Hippocampal formation (tissue), 2 donors: ENCODE data around the gene KRT15.

ENCODE experiments used
- DNase-seq, 2 donors: peaks; one replicate each; lab custom pipeline; 2025; lab: John Stamatoyannopoulos, UW

The KRT15 gene

GRCh38 chr17:41527063-41528023 is 8.7 kb upstream of the KRT15 start:
- DNase-seq: no peak

DNA sequence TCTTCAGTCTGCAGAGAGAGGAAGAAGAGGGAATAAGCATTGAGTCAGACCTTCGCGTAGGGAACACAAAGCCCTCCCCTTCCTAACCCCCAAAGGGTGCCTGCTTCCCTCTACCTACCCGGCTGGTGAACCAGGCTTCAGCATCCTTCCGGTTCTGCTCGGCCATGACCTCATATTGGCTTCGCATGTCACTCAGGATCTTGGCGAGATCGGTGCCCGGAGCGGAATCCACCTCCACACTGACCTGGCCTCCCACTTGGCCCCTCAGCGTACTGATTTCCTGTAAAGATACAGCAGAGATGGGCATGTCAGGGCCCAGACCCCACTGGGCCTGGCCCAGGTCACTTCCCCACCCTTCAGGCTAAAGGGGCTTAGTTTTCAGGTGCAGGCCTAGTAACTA is 5.6 kb upstream of the KRT15 start:
- no peak for DNase-seq

GRCh38 chr17:41523787-41524186 is 5.1 kb upstream of the KRT15 start:
- no peak for DNase-seq

GRCh38 chr17:41523225-41523593 is 4.5 kb upstream of the KRT15 start:
- DNase-seq: no peak

- no peak for DNase-seq
Observed at GRCh38 chr17:41522301-41523224, 3.9 kb upstream of the KRT15 start.

GRCh38 chr17:41521574-41522261 is 3.0 kb upstream of the KRT15 start:
- no peak for DNase-seq

- DNase-seq: no peak
Observed at GRCh38 chr17:41520821-41521521, 2.3 kb upstream of the KRT15 start.

DNA sequence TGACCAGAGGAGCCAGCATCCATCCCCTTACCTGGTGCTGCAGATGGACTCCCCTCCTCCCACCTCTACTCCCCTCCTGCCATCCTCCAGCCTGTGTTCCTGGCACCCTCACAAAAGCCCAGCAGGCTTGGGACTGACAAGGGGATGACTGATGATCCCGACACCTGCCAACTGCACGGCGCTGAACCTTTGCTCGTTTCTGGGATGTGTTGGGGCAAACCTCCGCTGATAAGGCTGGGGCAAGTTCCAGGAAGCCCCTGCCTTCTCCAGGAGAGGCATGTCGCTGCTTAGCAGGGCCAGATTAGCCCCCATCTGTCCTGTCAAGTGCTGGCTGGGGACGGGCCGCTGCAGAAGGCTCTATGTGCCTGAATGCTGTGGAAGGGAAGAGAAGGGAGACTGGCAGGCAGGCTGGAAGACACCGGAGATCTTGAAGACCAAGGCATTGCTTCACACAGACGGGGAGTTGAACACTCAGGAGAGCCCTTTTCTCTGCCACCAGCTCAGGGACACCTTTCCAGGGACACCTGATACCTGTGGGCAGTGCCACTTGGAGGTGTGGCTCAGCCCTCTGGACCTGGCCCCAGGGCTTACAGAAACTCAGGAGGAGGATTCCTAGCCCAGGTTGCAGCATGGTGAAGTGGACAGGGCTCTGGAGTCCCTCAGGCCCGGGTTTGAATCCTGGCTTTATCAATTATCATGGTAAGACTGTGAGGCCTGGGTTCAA is 973 bp upstream of the KRT15 start:
- DNase-seq: no peak

GRCh38 chr17:41518031-41518430 is 659 bp downstream of the KRT15 start:
- no peak for DNase-seq

- no peak for DNase-seq
Observed at GRCh38 chr17:41516830-41517283, 1.8 kb downstream of the KRT15 start.

DNA sequence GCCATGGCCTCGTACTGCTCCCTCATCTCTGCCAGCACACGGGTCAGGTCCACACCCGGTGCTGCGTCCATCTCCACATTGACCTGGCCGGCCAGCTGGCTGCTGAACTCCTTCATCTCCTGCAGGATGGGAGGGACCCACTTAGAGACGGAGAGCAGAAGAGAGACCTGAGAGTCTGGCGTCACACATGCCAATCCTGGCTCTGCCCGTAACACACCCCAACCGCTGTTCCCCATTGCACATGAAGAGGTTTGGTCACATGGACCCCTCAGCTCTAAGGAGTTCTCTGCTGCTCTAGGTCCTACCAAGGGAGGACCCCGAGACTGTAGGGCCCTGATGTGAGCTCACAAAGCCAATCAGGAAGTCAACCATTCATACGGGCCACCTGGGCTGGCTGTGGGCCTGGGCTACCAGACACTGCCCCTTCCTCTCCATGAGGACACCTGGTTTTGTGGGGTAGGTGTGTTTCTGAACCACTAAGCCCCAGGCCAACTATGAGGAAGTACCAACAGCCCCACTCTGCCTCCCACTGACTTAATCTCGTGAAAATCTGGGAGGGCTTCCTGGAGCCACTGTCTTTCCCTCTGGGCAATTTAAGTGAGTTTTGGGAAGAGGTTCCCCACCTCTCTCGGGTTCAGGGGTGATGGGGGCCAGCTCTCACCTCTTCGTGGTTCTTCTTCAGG is 2.4 kb downstream of the KRT15 start:
- DNase-seq: no peak

DNA sequence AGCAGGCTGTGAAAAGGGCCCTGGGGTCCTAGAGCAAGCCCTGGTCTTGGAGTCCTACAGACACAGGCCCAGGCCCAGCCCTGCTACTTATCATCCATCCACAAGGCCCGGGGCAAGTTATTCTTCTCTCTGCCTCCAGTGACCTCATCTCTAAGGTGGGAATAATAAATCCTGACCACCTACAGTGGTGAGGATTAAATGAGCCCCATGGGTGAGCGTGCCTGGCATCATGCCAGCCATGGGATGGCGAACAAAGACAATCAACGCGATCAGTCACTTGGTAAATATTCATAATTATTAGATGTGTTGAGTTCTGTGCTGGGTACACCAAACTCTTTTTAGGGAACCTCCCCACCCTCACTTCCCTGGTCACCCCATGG is 5.5 kb downstream of the KRT15 start:
- no peak for DNase-seq

GRCh38 chr17:41512546-41513167 is 6.0 kb downstream of the KRT15 start:
- no peak for DNase-seq

DNA sequence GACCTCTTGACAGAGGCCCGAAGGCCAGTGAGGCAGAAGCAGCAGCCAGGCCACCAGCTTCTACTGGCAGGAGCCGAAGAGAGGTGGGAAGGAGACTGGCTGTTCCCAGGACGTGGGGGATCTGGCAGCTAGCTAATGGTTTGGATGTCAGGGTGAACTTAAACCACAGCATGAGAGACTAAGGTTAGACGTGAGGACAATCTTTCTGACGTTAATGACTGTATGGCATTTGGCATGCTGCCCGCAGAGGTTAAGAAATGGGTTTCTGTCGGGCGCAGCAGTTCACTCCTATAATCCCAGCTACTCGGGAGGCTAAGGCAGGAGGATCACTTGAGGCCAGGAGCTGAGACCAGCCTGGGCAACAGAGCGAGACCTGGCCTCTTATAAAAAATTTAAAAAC is 7.0 kb downstream of the KRT15 start:
- no peak for DNase-seq

DNA sequence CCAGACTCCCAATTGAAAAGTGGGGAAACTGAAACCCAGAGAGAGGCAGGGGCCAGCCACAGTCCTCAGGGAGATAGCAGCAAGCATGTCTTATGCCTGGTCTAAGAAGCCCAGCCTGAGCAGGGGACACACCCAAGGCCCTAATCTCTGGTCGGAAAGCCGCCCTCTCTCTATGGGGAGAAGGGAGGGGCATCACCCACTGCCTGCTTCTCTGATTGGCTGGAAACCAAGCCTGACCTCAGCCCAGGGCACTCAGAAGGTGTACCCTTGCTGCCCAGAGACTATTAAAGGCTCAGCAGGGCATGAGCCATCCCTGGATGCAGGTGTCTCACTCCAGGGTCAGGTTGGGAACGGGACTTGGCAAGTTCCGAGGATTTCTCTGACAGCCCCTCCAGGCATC is 7.6 kb downstream of the KRT15 start:
- DNase-seq: no peak

GRCh38 chr17:41510251-41511065 is 8.2 kb downstream of the KRT15 start:
- no peak for DNase-seq

- DNase-seq: no peak
Observed at GRCh38 chr17:41507315-41507880, 11.3 kb downstream of the KRT15 start.
